ENCODE data around the gene TLX1. TPM values are rescaled to one million over a fixed set of nuclear protein-coding genes. Genes with fewer than 3 reads are reported as not detected.

The TLX1 gene
- total RNA-seq, 2 donors from 2014 or later: 0.52 TPM; not detected in 1

DNA sequence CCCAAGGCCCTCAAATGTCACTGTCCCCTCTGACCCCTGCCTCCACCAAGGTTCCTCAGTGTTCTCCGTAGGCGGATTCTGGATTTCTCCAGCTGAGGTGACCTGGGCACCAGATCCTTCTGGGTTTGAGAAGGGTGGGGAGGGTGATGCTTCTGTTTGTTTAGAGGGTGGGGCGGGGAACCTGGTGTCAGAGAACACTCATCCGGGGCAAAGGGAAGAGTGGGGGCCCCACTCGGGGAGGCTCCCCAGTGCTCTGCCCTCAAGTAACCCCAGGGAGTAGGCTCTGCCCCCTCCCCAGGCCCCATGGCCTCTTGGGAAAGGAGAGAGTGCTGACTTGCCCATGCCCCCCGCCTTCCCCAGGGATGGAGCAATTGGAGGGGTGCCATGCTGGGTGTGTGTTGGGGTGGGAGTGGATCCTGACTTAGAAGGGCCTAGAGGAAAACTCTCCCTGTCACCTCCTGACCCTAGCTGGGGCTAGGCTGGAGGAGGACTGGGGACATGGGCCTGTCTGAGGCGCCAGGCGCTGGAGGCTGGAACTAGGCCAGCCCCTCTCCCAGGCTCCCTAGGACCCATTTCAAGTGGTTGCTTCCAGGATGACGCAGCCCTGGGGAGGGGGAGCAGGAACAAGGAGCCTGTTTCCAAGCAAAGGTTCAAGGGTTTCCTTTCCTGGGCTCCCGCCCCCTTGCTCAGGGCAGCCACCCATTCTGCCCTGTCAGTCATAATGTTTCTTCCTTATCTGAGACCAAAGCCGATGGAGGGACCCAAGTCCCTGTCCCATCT lies 41.4 kb upstream of the TLX1 start:
- no peak for TF ChIP-seq POLR2A (IDR thresholded peaks at IDR 0.05)
- TF ChIP-seq, protein P1, sequence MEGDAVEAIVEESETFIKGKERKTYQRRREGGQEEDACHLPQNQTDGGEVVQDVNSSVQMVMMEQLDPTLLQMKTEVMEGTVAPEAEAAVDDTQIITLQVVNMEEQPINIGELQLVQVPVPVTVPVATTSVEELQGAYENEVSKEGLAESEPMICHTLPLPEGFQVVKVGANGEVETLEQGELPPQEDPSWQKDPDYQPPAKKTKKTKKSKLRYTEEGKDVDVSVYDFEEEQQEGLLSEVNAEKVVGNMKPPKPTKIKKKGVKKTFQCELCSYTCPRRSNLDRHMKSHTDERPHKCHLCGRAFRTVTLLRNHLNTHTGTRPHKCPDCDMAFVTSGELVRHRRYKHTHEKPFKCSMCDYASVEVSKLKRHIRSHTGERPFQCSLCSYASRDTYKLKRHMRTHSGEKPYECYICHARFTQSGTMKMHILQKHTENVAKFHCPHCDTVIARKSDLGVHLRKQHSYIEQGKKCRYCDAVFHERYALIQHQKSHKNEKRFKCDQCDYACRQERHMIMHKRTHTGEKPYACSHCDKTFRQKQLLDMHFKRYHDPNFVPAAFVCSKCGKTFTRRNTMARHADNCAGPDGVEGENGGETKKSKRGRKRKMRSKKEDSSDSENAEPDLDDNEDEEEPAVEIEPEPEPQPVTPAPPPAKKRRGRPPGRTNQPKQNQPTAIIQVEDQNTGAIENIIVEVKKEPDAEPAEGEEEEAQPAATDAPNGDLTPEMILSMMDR (IDR thresholded peaks at IDR 0.05): no peak
- no peak for ATAC-seq
- no peak overlapping the region for H3K27ac ChIP-seq
- peaks cover 0 to 10% of the 10 kb centered on the region in 2 donors for H3K27me3 ChIP-seq
- H3K4me3 ChIP-seq: no peak overlapping the region
- no peaks in the 10 kb centered on the region for H3K9me3 ChIP-seq
- peak in 1 of 4 donors; percentile 15 for DNase-seq
- intact Hi-C loops (cut with DNase I): no loop called here
- WGBS, 2 donors: 65 to 80% methylated on average over 10 to 11 of the region's 11 CpGs
- H3K36me3 ChIP-seq (replicated peaks in 1 of 2; ENCODE audit: insufficient read depth in 1 of 2, low read depth in 2 of 2): no peaks in the 10 kb centered on the region
- H3K4me1 ChIP-seq: no peaks in the 10 kb centered on the region

DNA sequence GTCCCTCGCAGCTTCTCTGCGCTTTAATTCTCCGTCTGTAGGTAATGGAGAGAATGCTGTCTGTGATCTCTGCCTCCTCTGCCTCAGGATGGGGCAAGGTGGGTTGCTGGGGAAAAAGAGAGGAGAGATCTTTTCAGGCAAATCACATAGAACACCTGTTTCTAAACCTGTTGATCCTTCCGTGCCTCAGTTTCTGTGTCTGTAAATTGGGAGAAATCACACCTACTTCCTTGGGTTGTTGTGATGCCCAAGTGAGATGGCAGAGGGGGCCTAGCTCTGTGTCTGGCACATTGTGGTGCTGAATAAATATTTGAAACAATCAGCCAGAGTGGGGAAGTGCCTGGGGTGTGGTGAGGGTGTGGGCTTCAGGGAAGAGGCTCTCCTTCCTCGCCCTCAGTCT lies 40.5 kb upstream of the TLX1 start:
- no peak overlapping the region for H3K4me3 ChIP-seq
- 92 to 95% methylated on average over 4 to 5 of the region's 5 CpGs for WGBS, 2 donors
- intact Hi-C loops (cut with DNase I): no loop called here
- H3K27me3 ChIP-seq: peaks cover 0 to 10% of the 10 kb centered on the region in 2 donors
- no peaks in the 10 kb centered on the region for H3K36me3 ChIP-seq (replicated peaks in 1 of 2; ENCODE audit: insufficient read depth in 1 of 2, low read depth in 2 of 2)
- TF ChIP-seq POLR2A (IDR thresholded peaks at IDR 0.05): no peak
- TF ChIP-seq, protein P1 (IDR thresholded peaks at IDR 0.05): no peak
- H3K4me1 ChIP-seq: no peaks in the 10 kb centered on the region
- no peak for ATAC-seq
- DNase-seq: no peak
- H3K9me3 ChIP-seq: no peaks in the 10 kb centered on the region
- no peak overlapping the region for H3K27ac ChIP-seq

DNA sequence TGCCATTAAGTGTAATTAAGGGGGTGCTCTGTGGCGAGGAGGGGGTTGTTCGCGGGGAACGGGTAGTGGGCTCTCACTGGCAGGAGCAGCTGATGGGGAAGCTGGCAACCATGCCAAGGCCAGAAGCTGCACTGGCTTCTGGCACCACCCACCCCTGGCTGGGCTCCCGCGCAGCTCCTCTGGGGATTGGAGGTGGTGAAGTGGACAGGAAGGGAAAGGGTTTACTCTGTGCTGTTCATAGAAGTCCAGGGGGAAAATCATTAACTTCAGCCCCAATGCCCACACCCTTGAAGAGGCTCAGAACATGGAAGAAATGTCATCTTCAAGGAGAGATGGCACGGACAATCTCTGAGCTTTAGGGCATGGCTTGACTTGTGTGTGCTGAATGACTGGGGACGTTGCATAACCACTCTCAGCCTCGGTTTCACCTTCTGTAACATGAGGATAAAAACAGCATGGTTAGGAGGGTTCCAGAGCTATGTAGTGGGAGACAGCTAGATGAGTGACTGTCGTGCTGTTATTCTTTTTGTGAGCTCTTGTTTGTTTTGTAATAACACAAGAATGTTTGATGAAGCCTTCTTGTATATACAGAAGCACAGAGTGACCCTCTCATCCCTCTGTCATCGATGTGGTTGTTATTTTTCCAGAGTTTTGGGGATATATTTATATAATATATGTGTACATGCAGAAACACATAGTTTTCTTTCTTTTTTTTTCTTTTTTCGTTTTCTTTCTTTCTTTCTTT lies 39.4 kb upstream of the TLX1 start:
- H3K4me1 ChIP-seq: no peaks in the 10 kb centered on the region
- no peaks in the 10 kb centered on the region for H3K36me3 ChIP-seq (replicated peaks in 1 of 2; ENCODE audit: insufficient read depth in 1 of 2, low read depth in 2 of 2)
- peak in 1 of 4 donors; percentile 13 for DNase-seq
- ATAC-seq: no peak
- no peaks in the 10 kb centered on the region for H3K9me3 ChIP-seq
- WGBS, 2 donors: 36 to 45% methylated on average over 11 to 12 of the region's 12 CpGs
- H3K4me3 ChIP-seq: no peak overlapping the region
- intact Hi-C loops (cut with DNase I): no loop called here
- TF ChIP-seq, protein P1 (IDR thresholded peaks at IDR 0.05): no peak
- TF ChIP-seq POLR2A (IDR thresholded peaks at IDR 0.05): no peak
- H3K27ac ChIP-seq: no peak overlapping the region
- peaks cover 0 to 10% of the 10 kb centered on the region in 2 donors for H3K27me3 ChIP-seq

DNA sequence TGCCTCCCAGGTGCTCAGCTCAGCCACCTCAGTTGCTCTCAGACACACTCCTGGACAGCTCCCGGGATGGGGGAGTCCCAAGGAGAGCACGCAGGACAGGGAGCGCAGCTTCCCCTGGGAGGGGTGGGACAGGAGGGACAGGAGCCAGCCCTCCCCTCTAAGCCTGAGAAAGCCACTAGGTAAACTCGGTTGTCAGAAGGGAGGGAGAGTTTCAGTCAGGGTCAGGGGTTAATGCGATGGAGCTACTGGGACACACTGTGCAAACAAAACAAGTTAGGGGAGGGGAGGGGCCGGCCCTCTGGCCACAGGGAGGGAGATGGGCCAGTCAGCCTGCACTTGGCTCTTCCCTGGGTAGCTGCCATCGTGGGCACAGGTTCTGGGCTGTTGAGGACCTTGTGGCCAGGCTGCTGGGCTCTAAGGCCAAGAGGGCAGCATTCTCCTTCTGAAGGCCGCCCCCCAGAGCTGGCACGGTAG lies 38.2 kb upstream of the TLX1 start:
- H3K36me3 ChIP-seq (replicated peaks in 1 of 2; ENCODE audit: insufficient read depth in 1 of 2, low read depth in 2 of 2): no peaks in the 10 kb centered on the region
- WGBS, 2 donors: 30 to 35% methylated on average over 6 to 9 of the region's 9 CpGs
- DNase-seq (no peak), ATAC-seq (no peak)
- peaks cover 0 to 6% of the 10 kb centered on the region in 2 donors for H3K27me3 ChIP-seq
- no peak overlapping the region for H3K27ac ChIP-seq
- no peak overlapping the region for H3K4me3 ChIP-seq
- no peaks in the 10 kb centered on the region for H3K4me1 ChIP-seq
- no peaks in the 10 kb centered on the region for H3K9me3 ChIP-seq
- intact Hi-C loops (cut with DNase I): no loop called here
- TF ChIP-seq POLR2A (IDR thresholded peaks at IDR 0.05): no peak
- TF ChIP-seq, protein P1 (IDR thresholded peaks at IDR 0.05): no peak

Data from body of pancreas (tissue), 4 donors.